NCI-H1048 (cell line): Measurements from ENCODE around the gene TMEM30A.

ENCODE experiments used
- DNase-seq: peaks from one replicate; lab custom pipeline; 2025; lab: John Stamatoyannopoulos, UW

Gene TMEM30A

GRCh38 chr6:75291744-75292143 is 7.2 kb upstream of the TMEM30A start:
- no peak for DNase-seq

- no peak for DNase-seq
Observed at GRCh38 chr6:75291331-75291730, 6.7 kb upstream of the TMEM30A start.

GRCh38 chr6:75290136-75290945 is 5.7 kb upstream of the TMEM30A start:
- no peak for DNase-seq

- DNase-seq = no peak
Observed at GRCh38 chr6:75288023-75288422, 3.4 kb upstream of the TMEM30A start.

- DNase-seq = no peak
Observed at GRCh38 chr6:75287424-75287823, 2.8 kb upstream of the TMEM30A start.

DNA sequence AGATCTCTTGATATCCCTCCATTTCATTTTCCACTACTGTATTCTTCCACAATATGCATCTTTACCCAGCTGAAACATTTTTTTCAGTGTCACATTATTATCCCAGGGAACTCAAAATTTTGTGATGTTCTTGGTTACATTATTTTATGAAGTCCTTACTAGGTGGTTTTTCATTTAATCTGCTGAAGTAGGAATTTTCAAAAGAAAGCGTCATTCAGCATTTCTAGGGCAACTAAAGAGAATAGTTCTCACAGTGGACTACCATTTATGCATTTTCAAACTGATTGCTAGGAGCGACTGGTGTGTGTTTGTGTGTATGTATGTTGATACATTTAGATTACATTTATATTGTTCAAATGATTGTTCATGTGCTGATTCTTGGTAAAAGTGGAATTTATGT is 2.4 kb upstream of the TMEM30A start:
- no peak for DNase-seq

GRCh38 chr6:75285283-75285639 is 669 bp upstream of the TMEM30A start:
- no peak for DNase-seq

GRCh38 chr6:75283907-75284631 is 523 bp downstream of the TMEM30A start:
- no peak for DNase-seq

GRCh38 chr6:75282706-75283105 is 1.9 kb downstream of the TMEM30A start:
- DNase-seq = no peak

- no peak for DNase-seq
Observed at GRCh38 chr6:75281653-75282052, 2.9 kb downstream of the TMEM30A start.

DNA sequence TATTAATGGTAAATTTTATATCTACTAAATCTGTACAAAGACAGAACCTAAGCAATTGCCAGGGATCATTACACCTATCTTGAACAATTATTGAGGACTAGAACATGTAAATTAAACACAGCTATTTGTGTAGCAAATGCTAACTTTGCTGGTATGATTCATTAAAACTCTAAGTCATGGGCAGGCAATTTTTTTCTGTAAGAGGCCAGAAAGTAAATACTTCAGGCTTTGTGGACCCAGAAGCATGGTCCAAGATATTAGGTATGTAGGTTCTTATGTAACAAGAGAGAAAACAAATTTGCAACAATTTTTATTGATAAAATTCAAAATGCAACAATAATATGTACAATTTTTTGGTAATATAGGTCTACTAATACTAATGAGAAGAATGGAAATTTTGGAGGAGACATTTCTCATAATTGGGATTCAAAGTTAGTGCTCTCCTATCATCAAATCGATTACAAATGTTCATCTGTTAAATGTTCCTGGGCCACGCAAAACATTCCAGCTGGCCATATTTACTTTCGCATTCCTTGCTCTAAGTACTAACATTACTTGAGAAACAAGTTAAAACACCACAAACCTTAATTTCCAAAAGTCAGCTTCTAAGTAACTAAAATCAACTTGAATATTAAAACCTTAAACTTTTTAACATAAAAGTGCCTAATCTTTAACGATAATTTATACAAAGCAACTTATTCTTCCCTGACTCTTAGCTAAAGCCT is 4.3 kb downstream of the TMEM30A start:
- no peak for DNase-seq

DNA sequence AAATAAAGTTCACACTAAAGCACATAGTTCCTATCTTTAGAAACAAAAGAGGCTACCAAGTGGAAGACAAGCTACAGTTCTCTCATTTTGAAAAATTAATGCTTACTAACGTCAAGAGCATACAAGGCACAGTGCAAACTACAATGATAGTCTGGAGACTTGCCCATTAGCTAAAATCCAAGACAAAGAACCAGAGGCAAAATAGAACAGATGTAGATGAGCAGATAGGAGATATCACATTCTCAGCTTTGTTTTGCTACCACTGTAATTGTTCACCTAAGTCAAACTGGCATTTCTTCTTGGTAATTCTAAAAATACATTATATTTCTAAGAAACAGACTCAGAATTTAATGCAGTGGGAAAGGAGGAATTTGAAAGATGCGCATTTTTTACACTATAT is 5.2 kb downstream of the TMEM30A start:
- no peak for DNase-seq

DNA sequence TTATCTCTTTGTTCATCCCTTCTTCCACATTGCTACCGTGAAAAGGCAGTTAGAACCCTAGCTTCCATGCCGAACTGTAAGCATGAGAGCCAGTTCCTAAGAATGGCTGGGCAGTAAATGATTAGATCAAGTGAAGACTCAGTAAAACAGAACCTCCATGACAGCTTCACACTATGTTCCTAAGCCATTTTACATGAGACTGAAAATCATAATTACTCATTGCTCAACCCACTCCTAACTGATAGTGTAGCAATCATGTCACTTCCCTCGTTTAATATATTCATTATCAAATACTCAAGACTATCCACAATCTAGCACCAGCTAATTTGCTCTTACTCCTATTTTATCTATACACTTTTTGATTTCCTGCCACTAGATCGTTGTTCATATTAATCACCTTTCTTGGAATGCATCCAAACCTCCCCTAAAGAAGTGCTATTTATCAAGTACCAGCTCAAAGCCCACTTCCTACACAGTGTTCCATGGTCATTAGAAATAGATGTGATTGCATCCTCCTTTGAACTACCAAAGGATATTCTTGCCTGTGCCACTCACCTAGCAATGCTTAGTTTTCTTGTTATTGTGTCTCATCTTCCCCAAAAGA is 6.0 kb downstream of the TMEM30A start:
- no peak for DNase-seq

- DNase-seq = no peak
Observed at GRCh38 chr6:75275067-75275466, 9.5 kb downstream of the TMEM30A start.

DNA sequence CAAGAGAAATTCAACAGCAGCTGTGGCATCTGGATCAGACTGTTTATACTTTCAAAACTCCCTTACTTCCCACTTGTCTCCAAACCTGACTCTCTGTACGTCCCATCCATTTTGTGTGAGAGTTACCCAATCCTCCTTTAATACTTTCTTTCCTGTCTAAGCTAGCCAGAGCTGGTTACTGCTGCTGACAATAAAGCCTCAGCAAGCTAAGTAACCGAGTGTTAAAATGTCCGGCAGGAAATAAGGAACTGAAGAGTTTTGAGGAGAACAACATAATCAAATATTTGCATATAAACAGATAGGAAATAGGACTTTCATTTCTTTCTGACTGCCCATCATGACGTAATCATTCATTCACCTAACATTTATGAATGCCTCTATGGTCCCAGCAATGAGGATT is 11.6 kb downstream of the TMEM30A start:
- no peak for DNase-seq

DNA sequence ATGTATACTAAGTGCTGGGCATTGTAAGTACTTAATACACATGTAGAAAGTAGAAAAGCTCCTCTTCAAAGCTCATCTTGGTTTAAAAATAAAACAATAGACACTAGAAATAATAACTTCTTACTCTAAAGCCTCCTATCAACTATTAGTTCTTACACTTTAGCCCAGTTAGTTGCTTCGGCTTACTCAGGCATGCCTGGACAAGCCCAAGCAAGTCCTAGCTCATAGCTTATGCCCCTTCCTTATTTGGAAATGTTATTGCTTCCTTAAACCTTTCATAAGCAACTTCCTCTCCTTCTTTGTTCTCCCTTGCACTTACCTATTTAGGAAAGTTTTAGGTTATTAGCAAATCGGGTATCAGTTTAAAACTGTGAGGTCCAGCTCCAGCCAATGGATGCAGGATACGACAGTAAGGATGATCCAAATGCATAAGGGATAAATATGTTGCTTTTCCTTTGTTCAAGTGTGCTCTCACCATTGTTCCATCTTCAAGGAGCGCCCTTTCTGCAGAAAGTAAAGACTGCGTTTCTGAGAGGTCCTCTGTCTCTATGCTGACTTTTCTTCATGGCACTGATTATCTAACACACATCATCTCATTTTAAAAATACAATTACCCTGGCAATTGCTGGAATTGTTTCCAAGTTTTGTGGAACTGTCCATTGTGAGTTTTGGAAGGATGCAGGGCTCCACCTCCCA is 12.3 kb downstream of the TMEM30A start:
- no peak for DNase-seq

GRCh38 chr6:75268988-75269354 is 15.6 kb downstream of the TMEM30A start:
- DNase-seq = no peak

DNA sequence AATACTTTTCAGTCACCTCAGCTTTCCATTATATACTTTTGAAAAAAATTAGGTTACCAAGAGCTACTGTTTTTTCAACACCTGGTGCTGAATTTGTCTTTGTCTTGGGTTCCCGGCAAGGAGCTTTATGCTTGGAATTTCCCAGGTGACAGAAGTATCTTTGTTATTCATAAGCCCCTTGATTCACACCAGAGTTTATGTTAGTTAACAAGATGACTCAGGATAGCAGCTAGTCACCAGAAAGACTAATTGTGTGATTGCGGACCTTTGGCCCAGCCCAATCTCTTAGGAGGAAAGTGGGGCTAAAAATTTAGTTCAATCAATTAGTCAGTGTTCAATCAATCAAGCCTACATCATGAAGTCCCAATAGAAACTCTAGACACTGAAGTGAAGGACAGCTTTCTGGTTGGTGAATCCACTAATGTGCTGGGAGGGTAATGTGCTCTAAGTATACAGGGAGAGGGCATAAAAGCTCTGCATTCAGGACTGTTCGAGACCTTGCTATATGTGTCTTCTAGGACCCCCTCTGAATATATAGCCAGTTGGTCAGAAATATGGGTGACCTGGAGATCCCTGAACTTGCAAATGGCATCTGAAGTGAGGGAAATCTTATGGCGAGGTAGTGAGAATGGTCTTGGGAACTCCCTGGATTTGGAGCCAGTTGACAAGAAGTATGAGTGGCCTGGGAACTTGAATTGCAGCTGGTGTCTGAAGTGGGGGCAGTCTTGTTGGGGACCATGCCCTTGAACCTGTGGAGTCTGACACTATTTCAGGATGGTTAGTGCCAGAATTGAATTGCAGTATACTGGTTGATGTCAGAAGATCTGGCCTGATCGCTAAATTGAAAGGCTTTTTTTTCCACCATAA is 16.2 kb downstream of the TMEM30A start:
- DNase-seq = no peak

DNA sequence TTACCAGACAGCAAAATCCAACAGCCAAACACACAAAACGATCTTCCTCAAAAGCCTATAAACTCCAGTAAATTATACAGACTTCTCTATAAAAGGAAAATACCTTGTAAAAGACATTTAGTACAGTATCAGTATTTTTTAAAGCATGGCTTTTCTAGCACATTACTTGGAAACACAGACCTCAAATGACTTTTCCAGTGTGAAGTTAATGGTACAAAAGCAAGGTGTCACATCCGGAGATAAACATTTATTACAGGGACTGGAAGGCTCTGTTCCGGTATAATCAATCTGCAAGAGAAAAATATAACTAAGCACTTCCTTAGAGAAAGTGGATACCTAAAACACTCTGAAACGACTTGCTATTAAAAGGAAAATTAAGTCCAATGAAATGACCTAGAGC is 17.1 kb downstream of the TMEM30A start:
- DNase-seq = no peak

- no peak for DNase-seq
Observed at GRCh38 chr6:75266716-75267291, 17.8 kb downstream of the TMEM30A start.

DNA sequence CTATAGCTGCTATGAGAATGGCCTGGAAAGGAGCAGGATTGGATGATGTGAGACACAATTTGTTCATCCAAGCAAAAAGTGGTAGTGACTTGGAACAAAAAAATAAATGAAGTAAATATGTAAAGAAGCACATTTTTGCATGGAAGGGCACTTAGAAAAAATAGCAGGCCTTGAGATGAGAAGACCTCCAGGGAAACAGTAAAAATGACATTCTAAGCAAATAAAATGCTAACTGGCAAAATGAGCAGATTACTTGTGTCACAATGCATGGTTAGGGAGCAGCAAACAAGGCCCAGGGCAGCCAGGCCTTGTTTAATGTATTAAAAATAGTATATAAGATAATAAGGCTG is 21.2 kb downstream of the TMEM30A start:
- no peak for DNase-seq
